ENCODE measurements around the gene OR5AC2.

- TF ChIP-seq EP300 (IDR thresholded peaks at IDR 0.05): no peak
- TF ChIP-seq CTCF (IDR thresholded peaks at IDR 0.05): no peak
- TF ChIP-seq POLR2A (IDR thresholded peaks at IDR 0.05): no peak
These were observed at the start of gene OR5AC2 for GRCh38 chr3:98086873-98087272.
